HG03060 (cell line): ENCODE data around the gene ZNF343.
"Not testable (repeated sequence)": the region's sequence is repeated elsewhere in the genome, so short reads cannot be mapped to it uniquely, and the experiment has no call there.

Experiments
- ATAC-seq: cut with Tn5 transposase; IDR thresholded peaks from one replicate; pipeline ENCODE4 v1.9.1; 2021; ENCODE audit warnings: low read depth, moderate number of reproducible peaks; ENCODE audit not compliant: unreplicated experiment

Gene ZNF343

DNA sequence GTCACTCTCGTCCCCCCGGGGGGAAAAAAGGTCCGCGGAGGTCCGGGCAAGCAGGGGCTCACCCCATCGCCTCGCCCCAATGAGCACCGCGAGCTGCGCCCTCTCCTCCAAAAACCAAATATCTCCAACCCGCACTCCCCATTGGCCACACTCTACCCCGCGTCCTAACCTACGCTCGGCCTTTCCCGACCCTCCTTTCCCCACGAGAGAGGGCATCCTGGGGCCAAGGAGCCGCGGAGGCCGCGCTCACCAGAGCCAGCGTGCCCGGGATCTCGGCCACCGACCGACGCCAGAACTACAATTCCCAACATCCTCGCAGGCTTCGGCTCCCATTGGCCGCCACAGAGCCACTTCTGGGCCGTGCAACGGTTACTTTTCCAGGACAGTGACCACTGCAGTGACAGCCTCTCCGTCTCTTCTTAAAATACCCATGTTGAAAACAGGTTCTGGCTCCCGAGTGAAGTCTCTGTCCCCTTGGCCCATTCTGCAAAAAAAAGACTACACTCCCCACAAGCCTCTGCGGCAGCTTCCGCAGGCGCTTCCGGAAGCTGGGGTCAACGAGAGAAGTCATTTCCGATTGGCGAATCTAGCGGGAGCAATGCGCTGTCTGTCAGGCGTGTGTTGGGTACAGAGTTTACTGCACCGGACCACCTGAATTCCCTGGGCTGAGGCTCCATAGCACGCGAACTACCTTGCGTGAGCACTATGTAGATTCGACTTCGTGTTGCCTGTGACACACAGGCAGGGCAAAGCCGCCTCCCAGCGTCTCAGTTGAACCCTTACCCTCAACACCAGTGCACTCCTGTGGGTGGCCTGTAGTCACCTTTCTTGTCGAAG lies at the start of gene ZNF343:
Gene ZNF343, minus strand, starts transcription at position 285 of the 837 bp plus-strand sequence. CDS start 15,020 bp downstream, outside the sequence.
- peak; percentile 88 for ATAC-seq

DNA sequence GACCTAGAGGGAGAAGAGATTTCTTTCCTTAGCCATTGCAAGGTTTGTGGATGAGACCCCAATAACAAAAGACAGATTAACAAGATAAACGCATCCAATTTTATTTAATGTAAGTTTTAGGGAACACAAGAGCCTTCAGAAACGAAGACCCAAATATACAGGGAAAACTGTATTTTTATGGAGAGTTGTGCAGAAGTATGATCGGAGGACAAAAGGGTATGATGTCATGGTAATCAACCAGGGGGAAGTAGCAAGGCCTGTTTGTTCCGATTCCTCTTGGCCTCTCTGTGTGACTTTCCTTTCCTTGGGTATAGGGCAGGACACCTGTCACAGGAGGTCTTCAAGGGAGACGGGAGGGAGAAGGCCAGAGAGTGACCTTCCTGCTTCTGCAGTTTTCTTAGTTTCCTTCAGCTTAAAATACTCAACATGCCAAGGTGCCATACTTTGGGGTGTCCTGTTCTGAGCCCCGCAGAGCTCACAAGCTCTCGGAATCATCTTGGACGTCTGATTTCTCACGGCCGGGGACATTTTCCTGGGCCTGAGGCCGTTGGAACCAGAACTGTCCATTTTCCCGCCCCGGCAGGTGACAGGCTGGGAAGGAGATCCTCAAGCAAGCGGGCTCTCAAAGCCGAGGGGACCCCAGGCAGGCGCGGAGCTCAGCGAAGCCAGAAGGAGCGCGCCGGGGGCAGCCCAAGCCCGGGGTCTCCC lies 49.3 kb upstream of the ZNF343 start:
- ATAC-seq, result no peak

DNA sequence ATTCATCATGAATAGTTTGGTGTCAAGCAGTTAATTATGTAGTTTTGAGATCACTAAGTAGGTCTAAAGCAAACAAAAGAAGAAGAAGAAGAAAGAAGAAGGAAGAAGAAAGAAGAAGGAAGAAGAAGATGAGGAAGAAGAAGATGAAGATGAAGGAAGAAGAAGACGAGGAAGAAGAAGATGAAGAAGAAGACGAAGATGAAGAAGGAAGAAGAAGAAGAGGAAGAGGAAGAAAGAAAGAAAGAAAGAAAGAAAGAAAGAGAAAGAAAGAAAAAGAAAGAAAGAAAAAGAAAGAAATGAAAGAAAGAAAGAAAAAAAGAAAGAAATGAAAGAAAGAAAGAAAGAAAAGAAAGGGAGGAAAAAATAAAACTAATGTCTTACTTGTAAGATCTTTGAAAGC lies 36.9 kb upstream of the ZNF343 start:
- ATAC-seq, result no peak

DNA sequence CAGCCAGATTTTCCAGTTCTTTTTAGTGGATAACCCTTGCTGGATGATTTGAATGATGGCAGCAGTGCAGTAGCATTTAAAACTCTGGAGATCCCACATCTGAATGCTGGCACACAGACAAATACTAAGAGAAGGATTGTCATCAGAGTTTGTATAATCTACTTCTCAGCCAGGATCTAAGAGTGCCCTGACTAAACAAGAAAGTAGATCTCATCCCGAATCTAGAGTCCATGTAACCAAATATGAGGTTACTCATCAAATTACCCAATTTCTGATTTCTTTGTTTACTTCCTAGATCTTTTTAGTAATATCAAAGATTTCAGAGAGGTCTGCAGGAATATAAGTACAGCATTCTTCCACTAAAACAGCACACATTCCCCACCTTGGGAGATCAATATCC lies 35.5 kb upstream of the ZNF343 start:
- ATAC-seq, result no peak

DNA sequence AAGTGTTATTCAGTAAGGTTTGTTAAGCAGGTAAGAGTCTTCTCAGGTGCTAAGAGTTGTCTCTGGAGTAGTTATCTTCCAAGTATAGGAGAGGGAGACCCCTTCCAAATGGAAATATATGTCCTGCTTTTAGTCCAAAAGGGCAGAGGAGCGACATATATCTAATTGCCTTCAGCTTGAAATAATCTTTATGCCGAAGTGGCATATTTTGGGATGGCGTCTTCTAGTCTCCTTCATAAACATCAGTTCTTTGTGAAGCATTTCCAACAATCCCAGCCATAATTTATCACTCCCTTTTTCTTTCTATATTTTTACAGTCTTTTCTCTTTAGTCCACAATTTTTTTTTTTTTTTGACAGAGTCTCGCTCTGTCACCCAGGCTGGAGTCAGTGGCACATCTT lies 33.6 kb upstream of the ZNF343 start:
- ATAC-seq, result no peak

DNA sequence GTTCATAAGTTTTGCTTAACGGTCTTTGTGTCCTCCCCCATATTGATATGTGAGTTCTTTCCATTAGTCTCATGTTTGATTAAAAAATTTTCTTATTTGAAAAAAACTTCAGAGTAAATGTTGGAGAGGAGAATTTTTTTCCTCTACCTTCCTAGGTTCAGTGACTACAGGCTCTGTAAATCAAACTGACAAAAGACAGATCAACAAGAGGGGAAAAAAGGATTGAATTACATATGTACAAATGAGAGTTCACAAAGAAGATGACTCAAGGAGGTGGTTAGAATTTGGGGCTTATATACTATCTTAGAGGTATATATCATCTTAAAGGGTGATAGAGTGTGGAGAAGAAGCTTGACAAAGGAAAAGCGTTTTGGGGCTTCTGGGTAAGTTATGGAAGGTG lies 33.2 kb upstream of the ZNF343 start:
- ATAC-seq, result no peak

DNA sequence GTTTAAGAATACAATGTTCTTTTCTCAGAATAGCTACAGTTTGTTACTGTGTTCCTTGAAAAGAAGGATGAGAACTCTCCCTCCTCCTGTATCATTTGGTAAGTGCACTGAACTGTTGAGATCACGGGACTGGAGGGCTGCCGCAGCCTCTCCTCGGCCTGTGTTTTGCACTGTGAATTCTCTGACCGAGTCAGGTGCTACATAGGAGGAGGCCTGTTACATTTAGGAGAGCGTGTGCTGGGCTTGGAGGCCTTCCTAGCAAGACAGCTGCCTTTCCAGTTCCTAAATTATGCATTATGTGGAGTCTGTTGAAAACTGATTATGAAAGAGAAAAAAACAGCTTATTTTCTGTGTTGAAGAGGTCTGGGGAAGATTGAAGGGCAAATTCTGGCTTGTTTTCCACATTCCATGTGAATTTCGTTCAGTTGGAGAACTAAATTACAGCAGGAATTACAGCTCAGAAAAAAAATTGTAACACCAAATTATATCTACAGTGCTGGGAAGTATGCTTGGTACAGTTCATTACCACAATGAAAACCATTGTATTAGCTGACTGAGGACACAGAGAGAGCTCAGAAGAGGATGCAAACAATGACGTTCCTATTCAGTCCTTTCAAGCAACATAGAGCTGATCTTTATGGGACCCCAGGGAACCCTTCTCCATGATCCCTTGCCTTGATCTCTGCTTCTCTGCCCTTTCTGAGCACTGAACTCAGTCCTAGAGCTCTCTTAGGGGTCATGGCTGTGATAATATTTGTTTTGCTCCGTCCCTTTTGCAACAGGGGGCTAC lies 30.4 kb upstream of the ZNF343 start:
- no peak for ATAC-seq

DNA sequence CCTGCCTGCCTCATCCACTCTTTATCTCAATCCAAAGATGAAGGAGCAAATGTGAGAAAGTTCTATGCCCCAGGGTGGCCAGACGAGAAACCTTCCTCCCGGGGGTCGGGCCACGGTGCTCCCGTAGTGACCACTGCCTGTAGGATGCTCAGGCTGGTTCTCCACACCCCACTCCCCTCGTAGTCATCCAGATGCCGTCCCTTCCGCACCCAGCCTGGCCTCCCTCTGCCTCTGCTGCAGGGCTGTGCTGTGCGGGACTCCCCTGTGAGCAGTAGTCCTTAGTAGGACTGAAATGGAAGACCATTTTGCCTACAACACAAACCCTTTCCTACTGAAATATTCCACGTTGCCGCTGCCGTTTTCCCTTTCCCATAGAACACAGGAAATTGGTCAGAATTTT lies 29.6 kb upstream of the ZNF343 start:
- no peak for ATAC-seq

DNA sequence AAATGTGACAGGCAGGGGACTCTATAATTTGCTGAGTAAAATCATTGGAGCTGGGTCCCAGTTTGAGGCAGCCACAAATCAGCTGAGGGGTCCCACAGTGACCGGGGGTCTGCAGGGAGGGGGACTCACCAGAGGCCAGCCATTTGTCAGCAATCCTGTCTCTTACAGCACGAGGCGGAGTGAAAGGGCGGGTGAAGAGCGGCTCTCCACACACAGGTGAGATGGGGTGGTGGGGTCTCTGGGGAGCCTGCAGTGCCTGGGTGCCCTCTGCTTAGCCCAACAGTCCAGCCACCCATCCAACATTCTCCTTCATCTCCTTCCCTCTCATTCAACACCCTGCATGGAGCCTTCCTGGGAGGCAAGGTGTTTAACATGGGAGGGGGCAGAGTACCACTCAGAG lies 28.4 kb upstream of the ZNF343 start:
- no peak for ATAC-seq

DNA sequence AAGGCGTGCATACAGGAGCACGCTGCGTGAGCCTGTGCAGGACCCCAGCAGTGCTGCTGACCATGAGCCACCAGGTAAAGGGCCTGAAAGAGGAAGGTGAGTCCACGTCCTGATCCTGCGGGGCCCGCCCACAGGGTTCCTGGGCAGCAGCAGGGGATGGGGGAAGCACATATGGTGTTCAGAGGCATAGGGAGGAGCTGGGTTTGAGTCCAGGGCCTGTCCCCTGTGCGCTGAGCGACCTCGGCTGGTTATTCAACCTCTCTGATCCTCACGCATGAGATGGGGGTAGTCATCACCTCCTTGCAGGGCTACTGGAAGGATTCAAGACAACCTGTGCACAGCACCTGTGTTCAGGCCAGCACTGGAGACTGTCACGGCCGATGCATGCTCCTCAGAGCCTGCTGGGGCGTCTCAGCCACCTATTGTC lies 27.9 kb upstream of the ZNF343 start, which contains the start of gene TMC2:
Gene TMC2, plus strand, starts transcription at position 14 of the 427 bp plus-strand sequence. Its CDS starts 49 bp downstream, at position 63.
- ATAC-seq, result no peak

DNA sequence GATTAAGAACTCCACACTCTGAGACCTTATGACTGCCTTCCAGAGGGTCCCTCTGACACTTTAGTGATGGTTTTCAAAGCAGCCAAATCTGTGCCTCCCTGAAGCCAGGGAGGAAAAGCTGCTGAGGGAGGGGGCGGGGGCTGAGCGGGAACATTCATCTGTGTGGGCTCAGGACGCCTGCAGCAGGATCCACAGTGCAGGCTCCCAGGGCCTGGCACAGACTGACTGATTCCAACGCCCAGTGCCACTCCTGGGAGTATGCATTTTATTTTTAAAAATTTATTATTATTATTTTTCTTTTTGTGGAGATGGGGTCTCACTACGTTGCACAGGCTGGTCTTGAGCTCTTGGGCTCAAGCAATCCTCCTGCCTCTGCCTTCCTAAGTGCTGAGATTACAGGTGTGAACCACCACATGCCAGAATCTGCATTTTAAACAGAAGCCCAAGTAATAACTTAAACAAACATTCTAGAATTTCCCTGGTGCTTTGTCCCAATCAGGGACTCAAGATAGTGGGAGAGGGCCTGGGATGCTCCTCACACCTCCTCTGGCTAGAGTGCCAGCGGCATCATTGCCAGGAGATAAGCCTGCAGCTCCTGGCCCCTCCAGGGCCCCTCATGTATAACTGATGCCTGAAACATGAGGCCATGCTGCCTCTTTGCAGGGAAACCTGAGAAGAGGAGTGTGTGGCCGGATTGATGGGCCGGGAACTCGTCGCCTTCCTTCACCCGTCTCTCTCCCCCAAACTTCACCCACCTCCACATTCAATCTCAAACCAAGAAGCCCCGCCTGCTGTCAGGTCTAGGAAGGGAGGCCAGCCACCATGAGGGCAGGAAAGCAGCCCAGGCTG lies 27.2 kb upstream of the ZNF343 start:
- no peak for ATAC-seq

DNA sequence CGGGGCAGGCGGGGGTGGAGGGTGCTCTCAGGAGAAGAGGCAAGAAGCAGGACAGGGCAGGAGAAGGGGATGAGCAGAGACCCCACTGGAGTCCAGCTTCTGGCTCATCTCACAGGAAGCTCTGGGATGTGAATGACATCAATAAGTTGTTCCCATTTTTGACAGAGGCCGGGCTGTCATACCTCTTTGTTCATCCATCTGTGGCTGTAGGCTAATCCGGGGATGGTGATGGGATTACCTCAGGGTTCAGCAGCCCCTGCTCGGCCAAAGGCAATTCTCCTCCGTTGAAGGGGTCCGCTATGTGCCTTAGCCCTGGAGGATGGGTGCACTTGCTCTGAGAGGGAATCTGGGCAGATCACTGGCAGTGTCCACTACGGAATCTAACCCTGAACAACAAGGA lies 24.4 kb upstream of the ZNF343 start:
- no peak for ATAC-seq

DNA sequence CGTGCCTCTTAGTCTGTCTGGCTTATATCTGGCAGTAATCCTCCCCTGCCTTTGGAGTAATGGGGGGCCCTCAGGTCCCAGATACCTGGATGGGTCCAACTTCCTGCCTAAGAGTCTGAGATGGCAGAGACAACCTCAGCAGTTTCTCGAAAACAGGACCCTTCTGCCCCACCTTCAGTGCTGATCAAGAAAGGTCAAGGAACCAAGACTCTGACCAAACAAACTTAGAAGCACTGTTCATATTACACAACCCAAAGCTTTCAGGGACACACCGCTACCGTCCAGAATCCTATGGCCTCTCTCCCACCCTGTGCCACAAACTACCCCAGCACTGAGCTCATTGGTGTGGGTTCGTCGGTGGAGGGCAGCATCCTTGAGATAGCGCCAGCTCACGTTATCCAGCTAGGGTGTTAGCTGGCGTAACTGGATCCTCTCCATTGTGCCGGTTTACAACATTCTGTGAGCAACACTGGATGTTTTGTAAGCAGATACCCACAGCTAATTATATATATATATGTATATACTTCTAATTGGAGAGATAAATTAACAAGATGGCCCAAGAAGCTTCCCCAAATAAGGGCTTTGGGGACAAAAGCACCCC lies 20.1 kb upstream of the ZNF343 start:
- no peak for ATAC-seq

DNA sequence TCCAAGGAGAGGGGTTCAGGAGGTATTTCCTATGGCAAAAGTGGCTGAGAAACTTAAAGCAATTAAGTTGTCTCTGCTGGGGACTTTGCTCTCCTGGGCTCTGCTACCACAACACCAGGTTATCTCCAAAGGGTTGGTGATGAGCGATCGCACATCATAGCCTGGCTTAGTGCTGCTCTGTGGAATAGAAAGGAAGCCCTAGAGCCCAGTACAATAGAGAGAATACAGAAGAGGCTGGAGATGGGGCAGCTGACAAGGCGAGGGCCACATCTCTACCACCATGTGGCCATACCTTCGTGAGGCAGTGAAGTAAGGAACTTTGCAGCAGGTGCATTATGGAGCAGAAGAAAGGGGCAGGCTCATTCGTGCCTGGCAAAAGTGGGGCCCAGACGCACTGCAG lies 19.0 kb upstream of the ZNF343 start:
- no peak for ATAC-seq

DNA sequence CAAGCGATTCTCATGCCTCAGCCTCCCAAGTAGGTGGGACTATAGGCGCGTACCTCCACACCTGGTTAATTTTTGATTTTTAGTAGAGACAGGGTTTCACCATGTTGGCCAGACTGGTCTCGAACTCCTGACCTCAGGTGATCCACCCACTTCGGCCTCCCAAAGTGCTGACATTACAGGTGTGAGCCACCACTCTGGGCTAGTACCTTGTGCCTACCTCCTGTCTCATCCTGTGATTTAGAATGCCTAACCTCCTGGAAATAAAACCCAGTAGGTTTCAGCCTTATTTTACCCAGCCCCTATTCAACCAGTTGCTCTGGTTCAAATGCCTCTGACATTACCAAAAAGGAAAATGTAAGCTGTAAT lies 17.5 kb upstream of the ZNF343 start:
- not testable (repeated sequence) for ATAC-seq

DNA sequence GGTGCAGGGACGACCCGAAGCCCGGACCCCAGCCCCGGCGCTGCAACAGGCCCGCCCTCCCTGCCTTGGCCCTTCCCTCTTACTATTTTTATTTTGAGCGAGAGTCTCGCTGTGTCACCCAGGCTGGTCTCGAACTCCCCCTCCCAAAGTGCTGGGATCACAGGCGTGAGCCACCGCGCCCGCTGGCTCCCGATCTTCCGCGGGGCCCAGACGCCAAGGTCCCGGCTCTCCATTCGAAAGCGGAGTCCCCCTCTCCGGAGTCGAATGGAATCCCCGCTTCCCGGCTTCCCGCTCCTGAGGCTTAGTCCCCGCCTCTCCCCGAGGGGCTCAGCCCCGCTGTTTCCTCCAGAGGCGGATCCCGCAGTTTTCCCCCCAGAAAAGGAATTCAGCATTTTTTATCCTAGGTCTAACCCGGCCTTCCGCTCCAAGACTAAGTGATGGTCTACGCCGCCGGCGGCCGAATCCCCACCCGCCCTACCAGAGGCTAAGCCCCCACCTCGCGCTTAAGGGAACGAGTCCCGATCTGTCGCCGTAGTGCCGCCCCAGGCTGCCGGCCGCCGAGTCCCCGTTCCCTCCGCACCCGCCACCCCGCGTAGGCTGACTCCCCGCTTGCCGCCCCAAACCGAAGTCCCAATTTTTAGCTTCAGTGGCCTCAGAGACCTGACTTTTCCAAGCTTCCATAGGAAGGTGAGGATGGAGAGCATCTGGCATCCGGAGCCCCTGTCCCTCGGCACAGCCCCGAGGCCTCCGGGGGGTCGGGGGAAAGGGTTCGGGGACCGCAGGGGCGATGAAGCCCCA lies 16.2 kb upstream of the ZNF343 start:
- no peak for ATAC-seq

DNA sequence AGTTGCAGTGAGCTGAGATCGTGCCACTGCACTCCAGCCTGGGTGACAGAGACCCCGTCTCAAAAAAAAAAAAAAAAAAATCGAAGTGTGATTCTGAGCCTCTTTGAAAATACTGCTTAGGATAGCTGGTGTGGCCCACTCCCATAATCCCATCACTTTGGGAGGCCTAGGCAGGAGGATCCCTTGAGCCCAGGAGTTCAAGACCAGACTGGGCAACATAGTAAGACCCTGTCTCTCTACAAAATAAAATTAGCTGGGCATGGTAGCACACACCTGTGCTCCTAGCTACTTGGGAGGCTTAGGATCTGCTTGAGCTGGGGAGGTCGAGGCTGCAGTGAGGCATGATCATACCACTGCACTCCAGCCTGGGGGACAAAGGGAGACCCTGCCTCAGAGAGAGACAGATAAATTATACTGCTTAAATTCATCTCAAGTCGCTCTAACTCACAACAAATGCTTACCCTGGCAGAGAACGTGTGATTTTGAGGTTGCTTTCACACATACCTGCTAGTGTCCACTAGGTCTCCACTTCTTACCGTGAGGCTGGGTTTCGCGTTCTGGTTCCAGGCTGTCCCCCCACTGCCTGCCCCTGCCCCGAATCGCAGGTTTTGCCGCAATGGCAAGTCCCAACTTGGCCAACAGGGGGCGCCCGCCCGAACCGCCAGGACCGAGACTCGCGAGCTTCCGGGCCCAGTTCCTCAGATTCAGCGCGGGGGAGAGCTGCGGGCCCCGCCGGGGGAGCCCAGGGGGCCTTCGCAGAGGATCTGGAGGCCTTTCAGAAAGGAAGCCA lies 15.4 kb upstream of the ZNF343 start:
- no peak for ATAC-seq

DNA sequence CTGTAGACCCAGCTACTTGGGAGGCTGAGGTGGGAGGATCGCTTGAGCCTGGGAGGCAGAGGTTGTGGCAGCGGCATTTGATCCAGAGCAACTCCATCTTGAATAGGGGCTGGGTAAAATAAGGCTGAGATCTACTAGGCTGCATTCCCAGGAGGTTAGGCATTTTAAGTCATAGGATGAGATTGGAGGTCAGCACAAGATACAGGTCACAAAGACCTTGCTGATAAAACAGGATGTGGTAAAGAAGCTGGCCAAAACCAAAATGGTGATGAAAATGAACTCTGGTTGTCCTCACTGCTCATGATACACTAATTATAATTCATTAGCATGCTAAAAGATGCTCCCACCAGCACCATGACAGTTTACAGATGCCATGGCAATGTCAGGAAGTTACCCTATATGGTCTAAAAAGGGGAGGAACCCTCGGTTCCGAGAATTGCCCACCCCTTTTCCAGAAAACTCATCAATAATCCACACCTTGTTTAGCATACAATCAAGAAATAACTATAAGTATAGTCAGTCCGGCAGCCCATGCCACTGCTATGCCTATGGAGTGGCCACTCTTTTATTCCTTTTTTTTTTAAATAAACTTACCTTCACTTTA lies 14.2 kb upstream of the ZNF343 start:
- not testable (repeated sequence) for ATAC-seq
